ENCODE measurements around the gene RHBDL1.

- TF ChIP-seq RAD21 (IDR thresholded peaks at IDR 0.05; ENCODE audit: low read depth) = no peak
- TF ChIP-seq EGR1 (IDR thresholded peaks at IDR 0.05) = no peak
- no peak for TF ChIP-seq TAF1 (IDR thresholded peaks at IDR 0.05; ENCODE audit: low read depth)
- TF ChIP-seq, protein P1, sequence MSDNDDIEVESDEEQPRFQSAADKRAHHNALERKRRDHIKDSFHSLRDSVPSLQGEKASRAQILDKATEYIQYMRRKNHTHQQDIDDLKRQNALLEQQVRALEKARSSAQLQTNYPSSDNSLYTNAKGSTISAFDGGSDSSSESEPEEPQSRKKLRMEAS (IDR thresholded peaks at IDR 0.05) = no peak
- TF ChIP-seq REST (IDR thresholded peaks at IDR 0.05; ENCODE audit: low read depth) = no peak
- TF ChIP-seq CEBPB (IDR thresholded peaks at IDR 0.05) = no peak
- no peak for TF ChIP-seq TCF12 (IDR thresholded peaks at IDR 0.05; ENCODE audit: low read depth)
- TF ChIP-seq EP300 (IDR thresholded peaks at IDR 0.05; ENCODE audit: borderline replicate concordance) = no peak
- no peak for TF ChIP-seq NFIC (IDR thresholded peaks at IDR 0.05)
Measured at GRCh38 chr16:692356-693108, 17.1 kb downstream of the RHBDL1 start.

Measured in Ishikawa (cell line).